Mammary epithelial cell (primary cell): Measurements from ENCODE around the gene DNAH9.

Experiments used
- CTCF ChIP-seq, 2 donors: IDR thresholded peaks in 1 of 2; conservative IDR thresholded peaks in 1 of 2; 2 replicates each; pipeline ENCODE4 v1.5.1; 2011 to 2012; ENCODE audit warnings: inconsistent platforms in 2 of 2, low read length in 2 of 2, mild to moderate bottlenecking in 2 of 2, control low read depth in 1 of 2, low read depth in 1 of 2; ENCODE audit not compliant: insufficient read depth in 1 of 2; ENCODE audit errors: extremely low read depth in 1 of 2
- EZH2 ChIP-seq: IDR thresholded peaks from 2 replicates; pipeline ENCODE4 v1.6.1; 2012; ENCODE audit warnings: low read length, inconsistent platforms, borderline replicate concordance

- TF ChIP-seq EZH2 = no peak
- TF ChIP-seq CTCF (conservative IDR thresholded peaks at IDR 0.05 in 1 of 2, IDR thresholded peaks at IDR 0.05 in 1 of 2; ENCODE audit: extremely low read depth in 1 of 2, insufficient read depth in 1 of 2, low read depth in 1 of 2, low read length in 2 of 2) = peak in 1 of 2 donors; percentile 11
These were observed 398.5 kb downstream of the DNAH9 start for GRCh38 chr17:11996722-11997146.
